HEK293 (cell line): ENCODE measurements around the gene NUP85.

Experiments
- GLIS1 ChIP-seq: fragments of 450-650 bp; formaldehyde crosslinking; IDR thresholded peaks from 2 replicates; pipeline ENCODE4 v1.5.1; 2016; ENCODE audit warnings: missing biosample characterization, missing genetic modification characterization
- IKZF3 ChIP-seq: fragments of 450-650 bp; IDR thresholded peaks from 2 replicates; pipeline ENCODE4 v1.5.0; 2018; ENCODE audit warnings: missing biosample characterization, mild to moderate bottlenecking, missing genetic modification characterization, moderate library complexity
- ZBTB21 ChIP-seq: fragments of 450-650 bp; formaldehyde crosslinking; IDR thresholded peaks from 2 replicates; pipeline ENCODE4 v1.5.1; 2017; ENCODE audit warnings: missing biosample characterization, missing genetic modification characterization
- ZIC2 ChIP-seq: fragments of 450-650 bp; formaldehyde crosslinking; IDR thresholded peaks from 2 replicates; pipeline ENCODE4 v1.5.1; 2016; ENCODE audit warnings: missing biosample characterization, missing genetic modification characterization
- ZNF112 ChIP-seq: fragments of 450-650 bp; formaldehyde crosslinking; IDR thresholded peaks from 2 replicates; pipeline ENCODE4 v1.5.0; 2017; ENCODE audit warnings: missing biosample characterization, missing genetic modification characterization
- ZNF114 ChIP-seq: fragments of 450-650 bp; formaldehyde crosslinking; IDR thresholded peaks from 2 replicates; pipeline ENCODE4 v1.5.0; 2017; ENCODE audit warnings: missing biosample characterization, missing genetic modification characterization
- ZNF133 ChIP-seq: fragments of 450-650 bp; formaldehyde crosslinking; IDR thresholded peaks from 2 replicates; pipeline ENCODE4 v1.5.1; 2016; ENCODE audit warnings: missing biosample characterization, missing genetic modification characterization
- ZNF202 ChIP-seq: fragments of 450-650 bp; formaldehyde crosslinking; IDR thresholded peaks from 2 replicates; pipeline ENCODE4 v1.5.1; 2016; ENCODE audit warnings: missing biosample characterization, missing genetic modification characterization, borderline replicate concordance
- ZNF211 ChIP-seq: fragments of 450-650 bp; formaldehyde crosslinking; IDR thresholded peaks from 2 replicates; pipeline ENCODE4 v1.5.1; 2016; ENCODE audit warnings: low read depth, missing biosample characterization, missing genetic modification characterization
- ZNF23 ChIP-seq: fragments of 450-650 bp; formaldehyde crosslinking; IDR thresholded peaks from 2 replicates; pipeline ENCODE4 v1.5.1; 2016; ENCODE audit warnings: missing biosample characterization, missing genetic modification characterization, borderline replicate concordance
- ZNF239 ChIP-seq: fragments of 450-650 bp; formaldehyde crosslinking; IDR thresholded peaks from 2 replicates; pipeline ENCODE4 v1.5.1; 2016; ENCODE audit warnings: missing biosample characterization, missing genetic modification characterization
- ZNF354C ChIP-seq: fragments of 450-650 bp; formaldehyde crosslinking; IDR thresholded peaks from 2 replicates; pipeline ENCODE4 v1.5.1; 2016; ENCODE audit warnings: missing biosample characterization, missing genetic modification characterization, low read depth, borderline replicate concordance
- ZNF558 ChIP-seq: fragments of 450-650 bp; formaldehyde crosslinking; IDR thresholded peaks from 2 replicates; pipeline ENCODE4 v1.5.1; 2016; ENCODE audit warnings: missing biosample characterization, missing genetic modification characterization
- ZNF624 ChIP-seq: fragments of 450-650 bp; formaldehyde crosslinking; IDR thresholded peaks from 2 replicates; pipeline ENCODE4 v1.5.1; 2017; ENCODE audit warnings: missing biosample characterization, missing genetic modification characterization
- ZNF629 ChIP-seq: fragments of 450-650 bp; formaldehyde crosslinking; IDR thresholded peaks from 2 replicates; pipeline ENCODE4 v1.5.1; 2017; ENCODE audit warnings: missing biosample characterization, missing genetic modification characterization
- ZNF776 ChIP-seq: fragments of 450-650 bp; formaldehyde crosslinking; IDR thresholded peaks from 2 replicates; pipeline ENCODE4 v1.5.0; 2017; ENCODE audit warnings: missing biosample characterization, missing genetic modification characterization, borderline replicate concordance
- ZNF791 ChIP-seq: fragments of 450-650 bp; formaldehyde crosslinking; IDR thresholded peaks from 2 replicates; pipeline ENCODE4 v1.5.1; 2016; ENCODE audit warnings: missing biosample characterization, missing genetic modification characterization
- TF ChIP-seq, protein P1 (sequence below): fragments of 450-650 bp; formaldehyde crosslinking; IDR thresholded peaks from 2 replicates; pipeline ENCODE4 v1.5.1; 2016; ENCODE audit warnings: missing biosample characterization, missing genetic modification characterization
- TF ChIP-seq, protein P2 (sequence below): fragments of 450-650 bp; formaldehyde crosslinking; IDR thresholded peaks from 2 replicates; pipeline ENCODE4 v1.5.1; 2016; ENCODE audit warnings: missing biosample characterization, missing genetic modification characterization
- TF ChIP-seq, protein P3 (sequence below): fragments of 450-650 bp; formaldehyde crosslinking; IDR thresholded peaks from 2 replicates; pipeline ENCODE4 v1.5.1; 2016; ENCODE audit warnings: missing biosample characterization, missing genetic modification characterization
- TF ChIP-seq, protein P4 (sequence below): fragments of 450-650 bp; formaldehyde crosslinking; IDR thresholded peaks from 2 replicates; pipeline ENCODE4 v1.5.1; 2016; ENCODE audit warnings: missing biosample characterization, missing genetic modification characterization
- TF ChIP-seq, protein P5 (sequence below): fragments of 450-650 bp; formaldehyde crosslinking; IDR thresholded peaks from 2 replicates; pipeline ENCODE4 v1.5.1; 2016; ENCODE audit warnings: missing biosample characterization, missing genetic modification characterization, borderline replicate concordance
- TF ChIP-seq, protein P6 (sequence below): fragments of 450-650 bp; formaldehyde crosslinking; IDR thresholded peaks from 2 replicates; pipeline ENCODE4 v1.5.1; 2016; ENCODE audit warnings: missing biosample characterization, missing genetic modification characterization

Gene NUP85

DNA sequence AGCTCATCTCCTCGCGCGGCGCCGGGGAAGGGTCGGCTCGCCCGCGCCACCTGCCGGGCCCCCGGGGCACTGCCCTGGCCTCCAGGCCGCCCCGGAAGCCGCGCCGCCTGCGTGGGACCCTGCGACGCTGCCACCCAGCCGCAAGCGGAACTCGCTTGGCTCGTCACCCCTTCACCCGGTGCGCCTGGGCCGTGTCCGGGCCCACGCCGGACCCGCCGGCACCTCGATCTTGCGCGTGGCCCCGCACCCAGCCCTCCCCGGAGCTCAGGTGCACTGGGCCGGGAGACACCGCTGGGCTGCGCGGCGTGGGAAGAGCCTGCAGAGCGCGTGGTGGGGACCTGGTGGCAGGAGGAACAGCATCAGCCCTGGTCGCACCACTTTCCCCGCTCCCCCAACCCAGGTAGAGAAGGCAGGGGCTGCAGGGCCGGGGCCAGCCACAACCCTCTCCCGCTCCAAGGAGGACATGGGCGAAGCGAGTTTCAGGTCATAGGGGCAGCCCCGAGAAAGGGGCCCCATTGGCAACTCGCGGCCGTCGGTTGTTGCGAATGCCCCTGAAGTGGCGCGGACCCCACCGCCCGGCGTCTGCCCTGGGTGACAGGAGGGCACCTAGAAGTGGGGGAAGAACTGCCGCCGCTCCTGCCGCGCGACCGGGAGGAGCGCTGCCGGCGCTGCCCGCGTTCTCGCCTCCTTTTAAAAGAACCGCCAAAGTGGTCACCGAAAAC is 65.9 kb downstream of the NUP85 start (continued):
- TF ChIP-seq, protein P1, sequence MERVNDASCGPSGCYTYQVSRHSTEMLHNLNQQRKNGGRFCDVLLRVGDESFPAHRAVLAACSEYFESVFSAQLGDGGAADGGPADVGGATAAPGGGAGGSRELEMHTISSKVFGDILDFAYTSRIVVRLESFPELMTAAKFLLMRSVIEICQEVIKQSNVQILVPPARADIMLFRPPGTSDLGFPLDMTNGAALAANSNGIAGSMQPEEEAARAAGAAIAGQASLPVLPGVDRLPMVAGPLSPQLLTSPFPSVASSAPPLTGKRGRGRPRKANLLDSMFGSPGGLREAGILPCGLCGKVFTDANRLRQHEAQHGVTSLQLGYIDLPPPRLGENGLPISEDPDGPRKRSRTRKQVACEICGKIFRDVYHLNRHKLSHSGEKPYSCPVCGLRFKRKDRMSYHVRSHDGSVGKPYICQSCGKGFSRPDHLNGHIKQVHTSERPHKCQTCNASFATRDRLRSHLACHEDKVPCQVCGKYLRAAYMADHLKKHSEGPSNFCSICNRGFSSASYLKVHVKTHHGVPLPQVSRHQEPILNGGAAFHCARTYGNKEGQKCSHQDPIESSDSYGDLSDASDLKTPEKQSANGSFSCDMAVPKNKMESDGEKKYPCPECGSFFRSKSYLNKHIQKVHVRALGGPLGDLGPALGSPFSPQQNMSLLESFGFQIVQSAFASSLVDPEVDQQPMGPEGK (tag by site-specific recombination): peak; percentile 66
- TF ChIP-seq ZNF112 (tag by site-specific recombination): no peak
- no peak for TF ChIP-seq ZNF202 (tag by site-specific recombination)
- TF ChIP-seq, protein P2, sequence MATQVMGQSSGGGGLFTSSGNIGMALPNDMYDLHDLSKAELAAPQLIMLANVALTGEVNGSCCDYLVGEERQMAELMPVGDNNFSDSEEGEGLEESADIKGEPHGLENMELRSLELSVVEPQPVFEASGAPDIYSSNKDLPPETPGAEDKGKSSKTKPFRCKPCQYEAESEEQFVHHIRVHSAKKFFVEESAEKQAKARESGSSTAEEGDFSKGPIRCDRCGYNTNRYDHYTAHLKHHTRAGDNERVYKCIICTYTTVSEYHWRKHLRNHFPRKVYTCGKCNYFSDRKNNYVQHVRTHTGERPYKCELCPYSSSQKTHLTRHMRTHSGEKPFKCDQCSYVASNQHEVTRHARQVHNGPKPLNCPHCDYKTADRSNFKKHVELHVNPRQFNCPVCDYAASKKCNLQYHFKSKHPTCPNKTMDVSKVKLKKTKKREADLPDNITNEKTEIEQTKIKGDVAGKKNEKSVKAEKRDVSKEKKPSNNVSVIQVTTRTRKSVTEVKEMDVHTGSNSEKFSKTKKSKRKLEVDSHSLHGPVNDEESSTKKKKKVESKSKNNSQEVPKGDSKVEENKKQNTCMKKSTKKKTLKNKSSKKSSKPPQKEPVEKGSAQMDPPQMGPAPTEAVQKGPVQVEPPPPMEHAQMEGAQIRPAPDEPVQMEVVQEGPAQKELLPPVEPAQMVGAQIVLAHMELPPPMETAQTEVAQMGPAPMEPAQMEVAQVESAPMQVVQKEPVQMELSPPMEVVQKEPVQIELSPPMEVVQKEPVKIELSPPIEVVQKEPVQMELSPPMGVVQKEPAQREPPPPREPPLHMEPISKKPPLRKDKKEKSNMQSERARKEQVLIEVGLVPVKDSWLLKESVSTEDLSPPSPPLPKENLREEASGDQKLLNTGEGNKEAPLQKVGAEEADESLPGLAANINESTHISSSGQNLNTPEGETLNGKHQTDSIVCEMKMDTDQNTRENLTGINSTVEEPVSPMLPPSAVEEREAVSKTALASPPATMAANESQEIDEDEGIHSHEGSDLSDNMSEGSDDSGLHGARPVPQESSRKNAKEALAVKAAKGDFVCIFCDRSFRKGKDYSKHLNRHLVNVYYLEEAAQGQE: no peak
- no peak for TF ChIP-seq ZNF23
- TF ChIP-seq ZNF791 (tag by site-specific recombination): no peak
- TF ChIP-seq, protein P3, sequence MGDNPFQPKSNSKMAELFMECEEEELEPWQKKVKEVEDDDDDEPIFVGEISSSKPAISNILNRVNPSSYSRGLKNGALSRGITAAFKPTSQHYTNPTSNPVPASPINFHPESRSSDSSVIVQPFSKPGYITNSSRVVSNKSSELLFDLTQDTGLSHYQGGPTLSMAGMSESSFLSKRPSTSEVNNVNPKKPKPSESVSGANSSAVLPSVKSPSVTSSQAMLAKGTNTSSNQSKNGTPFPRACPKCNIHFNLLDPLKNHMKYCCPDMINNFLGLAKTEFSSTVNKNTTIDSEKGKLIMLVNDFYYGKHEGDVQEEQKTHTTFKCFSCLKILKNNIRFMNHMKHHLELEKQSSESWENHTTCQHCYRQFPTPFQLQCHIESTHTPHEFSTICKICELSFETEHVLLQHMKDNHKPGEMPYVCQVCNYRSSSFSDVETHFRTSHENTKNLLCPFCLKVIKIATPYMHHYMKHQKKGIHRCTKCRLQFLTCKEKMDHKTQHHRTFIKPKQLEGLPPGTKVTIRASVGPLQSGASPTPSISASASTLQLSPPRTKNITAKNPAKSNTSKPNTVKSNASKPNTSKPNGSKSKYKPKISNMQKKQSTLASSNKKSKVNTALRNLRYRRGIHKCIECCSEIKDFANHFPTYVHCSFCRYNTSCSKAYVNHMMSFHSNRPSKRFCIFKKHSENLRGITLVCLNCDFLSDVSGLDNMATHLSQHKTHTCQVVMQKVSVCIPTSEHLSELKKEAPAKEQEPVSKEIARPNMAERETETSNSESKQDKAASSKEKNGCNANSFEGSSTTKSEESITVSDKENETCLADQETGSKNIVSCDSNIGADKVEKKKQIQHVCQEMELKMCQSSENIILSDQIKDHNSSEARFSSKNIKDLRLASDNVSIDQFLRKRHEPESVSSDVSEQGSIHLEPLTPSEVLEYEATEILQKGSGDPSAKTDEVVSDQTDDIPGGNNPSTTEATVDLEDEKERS (tag by site-specific recombination): no peak
- TF ChIP-seq ZNF114 (tag by site-specific recombination): no peak
- no peak; the same call in 1 of the 2 replicates for TF ChIP-seq IKZF3 (tag by site-specific recombination)
- no peak for TF ChIP-seq ZNF624
- peak; percentile 33; the same call in 1 of the 2 replicates for TF ChIP-seq ZNF629 (tag by site-specific recombination)
- TF ChIP-seq ZNF776 (tag by site-specific recombination): no peak
- TF ChIP-seq, protein P4, sequence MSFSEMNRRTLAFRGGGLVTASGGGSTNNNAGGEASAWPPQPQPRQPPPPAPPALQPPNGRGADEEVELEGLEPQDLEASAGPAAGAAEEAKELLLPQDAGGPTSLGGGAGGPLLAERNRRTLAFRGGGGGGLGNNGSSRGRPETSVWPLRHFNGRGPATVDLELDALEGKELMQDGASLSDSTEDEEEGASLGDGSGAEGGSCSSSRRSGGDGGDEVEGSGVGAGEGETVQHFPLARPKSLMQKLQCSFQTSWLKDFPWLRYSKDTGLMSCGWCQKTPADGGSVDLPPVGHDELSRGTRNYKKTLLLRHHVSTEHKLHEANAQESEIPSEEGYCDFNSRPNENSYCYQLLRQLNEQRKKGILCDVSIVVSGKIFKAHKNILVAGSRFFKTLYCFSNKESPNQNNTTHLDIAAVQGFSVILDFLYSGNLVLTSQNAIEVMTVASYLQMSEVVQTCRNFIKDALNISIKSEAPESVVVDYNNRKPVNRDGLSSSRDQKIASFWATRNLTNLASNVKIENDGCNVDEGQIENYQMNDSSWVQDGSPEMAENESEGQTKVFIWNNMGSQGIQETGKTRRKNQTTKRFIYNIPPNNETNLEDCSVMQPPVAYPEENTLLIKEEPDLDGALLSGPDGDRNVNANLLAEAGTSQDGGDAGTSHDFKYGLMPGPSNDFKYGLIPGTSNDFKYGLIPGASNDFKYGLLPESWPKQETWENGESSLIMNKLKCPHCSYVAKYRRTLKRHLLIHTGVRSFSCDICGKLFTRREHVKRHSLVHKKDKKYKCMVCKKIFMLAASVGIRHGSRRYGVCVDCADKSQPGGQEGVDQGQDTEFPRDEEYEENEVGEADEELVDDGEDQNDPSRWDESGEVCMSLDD (tag by site-specific recombination): no peak
- no peak for TF ChIP-seq ZIC2 (tag by site-specific recombination)
- TF ChIP-seq ZNF211 (tag by site-specific recombination): no peak
- TF ChIP-seq, protein P5, sequence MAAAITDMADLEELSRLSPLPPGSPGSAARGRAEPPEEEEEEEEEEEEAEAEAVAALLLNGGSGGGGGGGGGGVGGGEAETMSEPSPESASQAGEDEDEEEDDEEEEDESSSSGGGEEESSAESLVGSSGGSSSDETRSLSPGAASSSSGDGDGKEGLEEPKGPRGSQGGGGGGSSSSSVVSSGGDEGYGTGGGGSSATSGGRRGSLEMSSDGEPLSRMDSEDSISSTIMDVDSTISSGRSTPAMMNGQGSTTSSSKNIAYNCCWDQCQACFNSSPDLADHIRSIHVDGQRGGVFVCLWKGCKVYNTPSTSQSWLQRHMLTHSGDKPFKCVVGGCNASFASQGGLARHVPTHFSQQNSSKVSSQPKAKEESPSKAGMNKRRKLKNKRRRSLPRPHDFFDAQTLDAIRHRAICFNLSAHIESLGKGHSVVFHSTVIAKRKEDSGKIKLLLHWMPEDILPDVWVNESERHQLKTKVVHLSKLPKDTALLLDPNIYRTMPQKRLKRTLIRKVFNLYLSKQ (tag by site-specific recombination): no peak
- TF ChIP-seq ZBTB21 (tag by site-specific recombination): no peak
- TF ChIP-seq, protein P6, sequence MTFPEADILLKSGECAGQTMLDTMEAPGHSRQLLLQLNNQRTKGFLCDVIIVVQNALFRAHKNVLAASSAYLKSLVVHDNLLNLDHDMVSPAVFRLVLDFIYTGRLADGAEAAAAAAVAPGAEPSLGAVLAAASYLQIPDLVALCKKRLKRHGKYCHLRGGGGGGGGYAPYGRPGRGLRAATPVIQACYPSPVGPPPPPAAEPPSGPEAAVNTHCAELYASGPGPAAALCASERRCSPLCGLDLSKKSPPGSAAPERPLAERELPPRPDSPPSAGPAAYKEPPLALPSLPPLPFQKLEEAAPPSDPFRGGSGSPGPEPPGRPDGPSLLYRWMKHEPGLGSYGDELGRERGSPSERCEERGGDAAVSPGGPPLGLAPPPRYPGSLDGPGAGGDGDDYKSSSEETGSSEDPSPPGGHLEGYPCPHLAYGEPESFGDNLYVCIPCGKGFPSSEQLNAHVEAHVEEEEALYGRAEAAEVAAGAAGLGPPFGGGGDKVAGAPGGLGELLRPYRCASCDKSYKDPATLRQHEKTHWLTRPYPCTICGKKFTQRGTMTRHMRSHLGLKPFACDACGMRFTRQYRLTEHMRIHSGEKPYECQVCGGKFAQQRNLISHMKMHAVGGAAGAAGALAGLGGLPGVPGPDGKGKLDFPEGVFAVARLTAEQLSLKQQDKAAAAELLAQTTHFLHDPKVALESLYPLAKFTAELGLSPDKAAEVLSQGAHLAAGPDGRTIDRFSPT (tag by site-specific recombination): peak; percentile 70; the same call in 1 of the 2 replicates
- TF ChIP-seq ZNF354C (tag by site-specific recombination): no peak
- TF ChIP-seq ZNF239 (tag by site-specific recombination): no peak
- no peak for TF ChIP-seq GLIS1 (tag by site-specific recombination)
- TF ChIP-seq ZNF558 (tag by site-specific recombination): no peak
- no peak for TF ChIP-seq ZNF133 (tag by site-specific recombination)
